Common myeloid progenitor, CD34-positive (primary cell): Measurements from ENCODE around the gene SPNS1.

Experiments used
- CTCF ChIA-PET: fragments of 350-600 bp; sonication (Branson Sonifier 250); formaldehyde crosslinking; loops from one replicate; lab custom pipeline; 2021; ENCODE audit warnings: antibody characterized with exemption; lab: Charles Lee
- POLR2A ChIA-PET: fragments of 350-600 bp; sonication (Branson Sonifier 250); formaldehyde crosslinking; loops from one replicate; lab custom pipeline; 2021; ENCODE audit warnings: antibody characterized with exemption; lab: Charles Lee
- DNase-seq, 3 donors: peaks; one replicate each; pipeline versions ENCODE4 v3.0.0 to v3.0.0-alpha.2; 2013
- H3K27ac ChIP-seq, 2 experiments: 1 replicate in 1 of 2; 2 replicates in 1 of 2; pipeline ENCODE4 v1.7.0; 2013; ENCODE audit warnings: inconsistent platforms in 2 of 2, low read length in 2 of 2, mild to moderate bottlenecking in 2 of 2, low read depth in 1 of 2, moderate library complexity in 1 of 2; ENCODE audit not compliant: severe bottlenecking in 2 of 2, insufficient read depth in 1 of 2, poor library complexity in 1 of 2
- H3K27me3 ChIP-seq, 5 experiments: replicated peaks in 2 of 5; 1 replicate in 3 of 5; 2 replicates in 2 of 5; pipeline versions ENCODE4 v1.6.1 to v1.7.0; 2013; ENCODE audit warnings: low read length in 4 of 5, mild to moderate bottlenecking in 2 of 5, moderate library complexity in 2 of 5, inconsistent platforms in 1 of 5; ENCODE audit not compliant: insufficient read depth in 5 of 5, control insufficient read depth in 4 of 5
- H3K36me3 ChIP-seq, 4 experiments: 1 replicate in 2 of 4; 2 replicates in 2 of 4; pipeline versions ENCODE4 v1.6.1 to v1.7.0; 2013; ENCODE audit warnings: low read length in 3 of 4, control low read depth in 1 of 4, mild to moderate bottlenecking in 1 of 4; ENCODE audit not compliant: control insufficient read depth in 4 of 4, insufficient read depth in 4 of 4
- H3K4me1 ChIP-seq, 4 experiments: 1 replicate in 3 of 4; 2 replicates in 1 of 4; pipeline versions ENCODE4 v1.6.1 to v1.7.1; 2013; ENCODE audit warnings: low read length in 3 of 4, mild to moderate bottlenecking in 3 of 4, control low read depth in 1 of 4, inconsistent platforms in 1 of 4, moderate library complexity in 1 of 4; ENCODE audit not compliant: control insufficient read depth in 4 of 4, insufficient read depth in 4 of 4; ENCODE audit errors: control extremely low read depth in 1 of 4
- H3K4me3 ChIP-seq, 7 experiments: 1 replicate in 4 of 7; 2 replicates in 3 of 7; pipeline versions ENCODE4 v1.5.1 to v1.7.0; 2013; ENCODE audit warnings: mild to moderate bottlenecking in 7 of 7, low read length in 6 of 7, moderate library complexity in 6 of 7, inconsistent platforms in 2 of 7, low read depth in 2 of 7, control low read depth in 1 of 7; ENCODE audit not compliant: insufficient read depth in 4 of 7, control insufficient read depth in 1 of 7; ENCODE audit errors: extremely low read depth in 1 of 7
- H3K9me3 ChIP-seq, 5 experiments: 1 replicate in 4 of 5; 2 replicates in 1 of 5; pipeline versions ENCODE4 v1.6.1 to v1.7.1; 2013; ENCODE audit warnings: low read length in 4 of 5, mild to moderate bottlenecking in 2 of 5, inconsistent platforms in 1 of 5, low read depth in 1 of 5, moderate library complexity in 1 of 5; ENCODE audit not compliant: control insufficient read depth in 4 of 5, insufficient read depth in 2 of 5; ENCODE audit errors: control extremely low read depth in 1 of 5
- WGBS: methylation state at CpG from one replicate; pipeline ENCODE4 v1.1.5; 2013; ENCODE audit not compliant: insufficient coverage; 5-methylcytosine and 5-hydroxymethylcytosine counted together

Gene SPNS1

DNA sequence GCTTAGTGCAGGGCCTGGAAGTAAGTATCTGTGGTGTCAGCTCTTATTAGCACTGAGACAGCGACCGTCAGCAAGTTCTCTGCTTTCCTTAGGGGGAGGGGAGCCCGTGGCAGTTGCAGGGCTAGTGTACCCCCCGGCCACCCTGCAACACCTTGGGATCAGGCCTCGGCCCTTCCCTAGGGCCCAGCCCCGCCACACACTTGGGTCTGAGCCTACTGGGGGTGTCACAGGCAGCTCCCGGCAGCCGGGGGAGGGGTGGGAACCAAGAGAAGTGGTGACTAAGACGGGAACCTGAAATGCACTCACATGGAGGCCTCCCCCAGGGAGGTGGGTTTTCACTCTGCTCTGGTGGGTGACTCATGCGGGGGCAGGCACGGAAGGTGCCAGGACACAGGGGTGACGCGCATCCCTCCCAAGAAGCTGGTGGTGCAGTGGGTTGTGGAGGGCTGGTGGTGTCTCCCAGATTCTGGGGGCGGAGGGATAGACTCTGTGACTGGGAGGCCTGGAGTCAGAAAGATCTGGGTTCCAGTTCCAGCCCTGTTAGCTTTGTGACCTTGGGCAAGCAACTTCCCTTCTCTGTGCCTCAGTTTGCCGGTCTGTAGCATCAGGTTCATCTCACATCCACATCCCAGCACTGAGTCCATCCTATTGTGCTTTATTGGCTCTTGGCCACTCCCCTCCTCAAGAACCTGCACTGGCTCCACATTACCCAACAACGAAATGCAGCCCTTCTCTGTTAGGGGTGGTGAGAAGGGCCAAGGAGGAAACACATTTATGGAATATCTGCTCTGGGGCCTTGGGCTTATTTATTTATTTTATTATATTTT lies 54.8 kb downstream of the SPNS1 start:
- ChIA-PET CTCF (interaction anchor here (1.0 to 1.2 kb wide), 2 partner anchors 9 to 42 kb away, joined by 3 to 4 read pairs; no protein-coding TSS in a partner anchor), POLR2A (no interaction called here)
- H3K4me3 ChIP-seq, result no peak overlapping the region

DNA sequence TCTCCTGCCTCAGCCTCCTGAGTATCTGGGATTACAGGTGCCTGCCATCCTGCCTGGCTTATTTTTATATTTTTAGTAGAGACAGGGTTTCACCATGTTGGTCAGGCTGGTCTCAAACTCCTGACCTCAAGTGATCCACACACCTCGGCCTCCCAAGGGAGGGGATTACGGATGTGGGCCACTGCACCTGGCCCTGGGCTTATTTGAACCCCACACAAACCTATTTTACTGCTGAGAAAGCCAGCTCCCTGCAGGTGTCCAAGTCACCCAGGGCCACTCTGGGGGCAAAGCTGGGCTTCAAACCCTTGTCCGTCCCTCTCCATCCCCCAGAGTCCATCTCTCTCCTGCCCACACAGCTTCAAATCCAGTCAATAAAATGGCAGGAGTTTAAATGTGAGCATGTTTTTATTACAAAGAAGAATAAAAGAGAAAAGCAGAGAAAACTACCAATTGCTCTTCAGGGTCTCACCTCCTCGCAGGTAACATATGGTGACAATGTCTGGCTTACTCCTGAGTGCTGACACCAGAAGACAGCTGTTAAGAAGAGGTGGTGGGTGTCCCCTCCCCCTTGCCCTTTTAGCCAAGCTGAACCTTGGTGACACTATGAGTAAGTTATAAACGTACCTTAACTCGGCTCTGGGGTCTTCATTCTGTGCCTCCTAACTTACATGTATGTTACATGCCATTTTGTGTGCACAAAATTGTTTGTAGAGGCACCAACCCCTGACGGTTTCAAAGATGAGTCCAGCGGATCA lies 55.7 kb downstream of the SPNS1 start:
- no peaks in the 10 kb centered on the region for H3K36me3 ChIP-seq
- no peak for DNase-seq
- no peaks in the 10 kb centered on the region for H3K9me3 ChIP-seq
- WGBS, result 100% methylated on average over 5 of the region's 8 CpGs
- no peak overlapping the region for H3K27ac ChIP-seq
- H3K27me3 ChIP-seq, result no peaks in the 10 kb centered on the region
- CTCF ChIA-PET, result interaction anchor here (1.1 to 1.2 kb wide), 2 partner anchors 10 to 12 kb away, joined by 3 to 4 read pairs; no protein-coding TSS in a partner anchor
- peaks cover 0 to 12% (median 4%) of the 10 kb centered on the region in 4 experiments for H3K4me1 ChIP-seq
- no peak overlapping the region for H3K4me3 ChIP-seq
- POLR2A ChIA-PET, result no interaction called here

More for the DNA sequence above, 54.8 kb downstream of the SPNS1 start:
- Histone ChIP-seq H3K9me3 (no peaks in the 10 kb centered on the region), H3K36me3 (no peaks in the 10 kb centered on the region), H3K27me3 (no peaks in the 10 kb centered on the region), H3K4me1 (peaks cover 0 to 20% (median 9%) of the 10 kb centered on the region in 4 experiments), H3K27ac (no peak overlapping the region)
- WGBS, result 74% methylated on average over 13 of the region's 16 CpGs
- peak; percentile 35 to 84 (median 82) for DNase-seq
